ENCODE results near the gene RPH3AL. TPM values are rescaled to one million over a fixed set of nuclear protein-coding genes. Genes with fewer than 3 reads are reported as not detected.

RPH3AL gene
- total and polyA plus RNA-seq, 8 donors: 8.9 to 57.1 (median 11.0) TPM

DNA sequence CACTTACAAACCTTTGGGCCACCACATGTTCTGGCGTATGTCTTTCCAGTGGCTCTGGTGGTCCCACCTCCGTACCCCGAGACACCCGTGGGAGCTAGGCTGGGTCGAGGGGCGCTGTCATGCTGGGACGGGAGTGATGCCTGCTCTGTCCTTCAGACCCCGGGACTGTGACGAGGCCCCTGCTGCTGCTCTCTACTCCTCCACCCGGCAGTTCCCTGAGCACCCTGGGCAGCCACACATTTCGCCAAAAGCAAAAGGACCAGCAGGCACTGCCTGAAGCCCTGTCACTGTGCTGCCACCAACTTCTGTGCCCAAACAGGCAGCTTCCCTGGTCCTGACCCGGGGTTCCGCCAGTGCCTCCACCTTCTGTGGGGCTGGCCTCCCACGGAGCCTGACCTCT is 186.7 kb downstream of the RPH3AL start:
- no peaks in the 10 kb centered on the region for H3K4me1 ChIP-seq
- no peak for TF ChIP-seq CTCF (IDR thresholded peaks at IDR 0.05)
- no peak overlapping the region for H3K4me3 ChIP-seq
- ATAC-seq (no peak), DNase-seq (peak in 1 of 4 donors; percentile 53)
- H3K27ac ChIP-seq: no peak overlapping the region
- H3K9me3 ChIP-seq: no peaks in the 10 kb centered on the region
- intact Hi-C loops (cut with DNase I): no loop called here
- peaks cover 0 to 9% of the 10 kb centered on the region in 2 donors for H3K36me3 ChIP-seq
- no peaks in the 10 kb centered on the region for H3K27me3 ChIP-seq

GRCh38 chr17:164303-165235 is 188.0 kb downstream of the RPH3AL start:
- H3K4me3 ChIP-seq: no peak overlapping the region
- ATAC-seq (peak; percentile 77), DNase-seq (peak in 3 of 4 donors; percentile 35 to 72 (median 55))
- H3K27me3 ChIP-seq: no peaks in the 10 kb centered on the region
- H3K4me1 ChIP-seq: no peaks in the 10 kb centered on the region
- intact Hi-C loops (cut with DNase I): no loop called here
- TF ChIP-seq CTCF (IDR thresholded peaks at IDR 0.05): peak; percentile 31 to 40
- no peak overlapping the region for H3K27ac ChIP-seq
- no peaks in the 10 kb centered on the region for H3K9me3 ChIP-seq
- peaks cover 0 to 17% of the 10 kb centered on the region in 2 donors for H3K36me3 ChIP-seq

DNA sequence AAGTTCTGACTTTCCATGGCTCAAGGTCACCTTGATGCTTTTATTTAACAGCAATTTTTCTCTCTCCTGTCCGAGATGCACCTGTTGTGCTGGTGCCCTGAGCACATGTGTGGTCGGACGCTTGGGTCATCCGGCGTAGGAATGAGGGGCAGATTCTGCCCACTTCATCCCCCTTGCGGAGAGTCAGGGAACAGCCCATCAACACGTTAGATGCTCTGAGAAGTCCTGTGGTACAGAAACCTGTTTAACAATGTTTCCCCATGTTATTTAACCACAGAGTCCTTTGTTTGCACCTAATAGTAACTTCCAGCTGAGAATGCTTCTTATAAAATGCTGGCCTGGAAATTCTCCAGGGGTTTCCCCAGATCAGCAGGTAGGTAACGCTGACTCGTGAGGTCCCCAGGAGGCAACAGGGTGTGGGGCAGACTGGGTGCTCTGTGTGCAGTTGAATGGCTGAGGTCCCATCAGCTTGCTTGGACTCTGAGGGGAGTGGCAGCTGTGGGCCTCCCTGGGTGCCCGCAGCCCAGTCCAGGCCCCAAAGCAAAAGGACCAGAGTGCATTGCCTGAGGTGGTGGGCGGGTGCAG is 189.0 kb downstream of the RPH3AL start:
- no peak overlapping the region for H3K4me3 ChIP-seq
- H3K36me3 ChIP-seq: peaks cover 0 to 17% of the 10 kb centered on the region in 2 donors
- H3K27me3 ChIP-seq: no peaks in the 10 kb centered on the region
- H3K27ac ChIP-seq: no peak overlapping the region
- ATAC-seq (no peak), DNase-seq (no peak)
- no peaks in the 10 kb centered on the region for H3K4me1 ChIP-seq
- H3K9me3 ChIP-seq: no peaks in the 10 kb centered on the region
- intact Hi-C loops (cut with DNase I): no loop called here
- TF ChIP-seq CTCF (IDR thresholded peaks at IDR 0.05): no peak

GRCh38 chr17:162689-163088 is 189.9 kb downstream of the RPH3AL start:
- ATAC-seq: no peak
- TF ChIP-seq CTCF (IDR thresholded peaks at IDR 0.05): no peak
- Histone ChIP-seq H3K27ac (no peak overlapping the region), H3K36me3 (peaks cover 0 to 17% of the 10 kb centered on the region in 2 donors), H3K9me3 (no peaks in the 10 kb centered on the region), H3K27me3 (no peaks in the 10 kb centered on the region), H3K4me3 (no peak overlapping the region), H3K4me1 (no peaks in the 10 kb centered on the region)
- DNase-seq: no peak
- intact Hi-C loops (cut with DNase I): no loop called here

Other genes with a start within 250 kb of the RPH3AL start
- not detected for gene SCGB1C2, start 215.2 kb downstream of the RPH3AL start, total RNA-seq
- gene SCGB1C2, start 215.2 kb downstream of the RPH3AL start, polyA plus RNA-seq (ENCODE audit: insufficient read length in 6 of 6): not detected
- 1 to 10 TPM; 2.4 to 6.9 TPM for gene DOC2B, start 171.2 kb downstream of the RPH3AL start, total RNA-seq
- 1 to 10 TPM; 3.0 to 5.2 (median 3.4) TPM for gene DOC2B, start 171.2 kb downstream of the RPH3AL start, polyA plus RNA-seq (ENCODE audit: insufficient read length in 6 of 6)
- 10 to 100 TPM; 11.5 to 21.0 TPM for gene RFLNB, start 93.1 kb upstream of the RPH3AL start, total RNA-seq
- 10 to 100 TPM; 18.1 to 37.4 (median 31.1) TPM for gene RFLNB, start 93.1 kb upstream of the RPH3AL start, polyA plus RNA-seq (ENCODE audit: insufficient read length in 6 of 6)

Data from left lung (tissue), 10 donors.